Tibial nerve (tissue), 3 donors: ENCODE results near the gene DGKD.

Experiments
- POLR2A ChIP-seq, 2 donors: fragments of 450-650 bp; IDR thresholded peaks; one replicate each; pipeline ENCODE4 v1.6.1; 2017; ENCODE audit warnings: antibody characterized with exemption in 2 of 2, mild to moderate bottlenecking in 2 of 2, moderate library complexity in 2 of 2
- TF ChIP-seq, protein P1 (sequence below), 5 experiments: fragments of 200-600 bp in 3 of 5; fragments of 450-650 bp in 2 of 5; sonication (generic) in 3 of 5; IDR thresholded peaks; one replicate each; pipeline ENCODE4 v1.5.1; 2016 to 2019; ENCODE audit warnings: antibody characterized with exemption in 5 of 5, mild to moderate bottlenecking in 3 of 5, moderate library complexity in 2 of 5

GRCh38 chr2:233419602-233420391 lies 65.5 kb downstream of the DGKD start:
- no peak for TF ChIP-seq POLR2A (IDR thresholded peaks at IDR 0.05)
- TF ChIP-seq, protein P1, sequence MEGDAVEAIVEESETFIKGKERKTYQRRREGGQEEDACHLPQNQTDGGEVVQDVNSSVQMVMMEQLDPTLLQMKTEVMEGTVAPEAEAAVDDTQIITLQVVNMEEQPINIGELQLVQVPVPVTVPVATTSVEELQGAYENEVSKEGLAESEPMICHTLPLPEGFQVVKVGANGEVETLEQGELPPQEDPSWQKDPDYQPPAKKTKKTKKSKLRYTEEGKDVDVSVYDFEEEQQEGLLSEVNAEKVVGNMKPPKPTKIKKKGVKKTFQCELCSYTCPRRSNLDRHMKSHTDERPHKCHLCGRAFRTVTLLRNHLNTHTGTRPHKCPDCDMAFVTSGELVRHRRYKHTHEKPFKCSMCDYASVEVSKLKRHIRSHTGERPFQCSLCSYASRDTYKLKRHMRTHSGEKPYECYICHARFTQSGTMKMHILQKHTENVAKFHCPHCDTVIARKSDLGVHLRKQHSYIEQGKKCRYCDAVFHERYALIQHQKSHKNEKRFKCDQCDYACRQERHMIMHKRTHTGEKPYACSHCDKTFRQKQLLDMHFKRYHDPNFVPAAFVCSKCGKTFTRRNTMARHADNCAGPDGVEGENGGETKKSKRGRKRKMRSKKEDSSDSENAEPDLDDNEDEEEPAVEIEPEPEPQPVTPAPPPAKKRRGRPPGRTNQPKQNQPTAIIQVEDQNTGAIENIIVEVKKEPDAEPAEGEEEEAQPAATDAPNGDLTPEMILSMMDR (IDR thresholded peaks at IDR 0.05) = no peak
